ENCODE results near the gene PEG3. TPM values are rescaled to one million over a fixed set of nuclear protein-coding genes. Genes with fewer than 3 reads are reported as not detected.

PEG3 gene
- total and polyA plus RNA-seq, 3 donors from 2014 or later = 65.9 to 160 (median 155) TPM

DNA sequence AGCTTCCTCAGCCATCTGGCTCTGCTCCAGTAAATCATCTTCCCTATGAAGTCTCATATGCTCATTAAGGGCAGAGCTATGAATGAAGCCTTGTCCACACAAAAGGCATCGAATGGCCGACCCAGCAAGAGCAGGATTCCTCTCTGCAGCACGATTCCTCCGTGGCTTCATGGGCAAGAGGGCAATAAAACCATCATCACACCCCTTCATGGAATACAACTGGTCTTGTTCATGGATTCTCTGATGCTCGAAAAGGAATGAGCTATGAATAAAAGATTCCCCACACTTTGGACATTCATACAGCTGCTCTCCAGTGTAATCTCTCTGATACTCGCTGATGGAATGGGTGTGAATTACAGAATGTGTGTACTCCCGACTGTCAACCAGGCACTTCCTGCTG is 25.9 kb downstream of the PEG3 start:
- H3K4me3 ChIP-seq = no peak overlapping the region
- intact Hi-C loops (cut with DNase I; ENCODE audit: low total_unique reads) = no loop called here
- H3K9me3 ChIP-seq = no peaks in the 10 kb centered on the region
- no peak overlapping the region for H3K27ac ChIP-seq
- DNase-seq = no peak
- no peaks in the 10 kb centered on the region for H3K36me3 ChIP-seq (ENCODE audit: low read depth, missing control alignments)
- WGBS, 2 donors = 94 to 96% methylated on average over 7 of the region's 7 CpGs
- TF ChIP-seq, protein P1, sequence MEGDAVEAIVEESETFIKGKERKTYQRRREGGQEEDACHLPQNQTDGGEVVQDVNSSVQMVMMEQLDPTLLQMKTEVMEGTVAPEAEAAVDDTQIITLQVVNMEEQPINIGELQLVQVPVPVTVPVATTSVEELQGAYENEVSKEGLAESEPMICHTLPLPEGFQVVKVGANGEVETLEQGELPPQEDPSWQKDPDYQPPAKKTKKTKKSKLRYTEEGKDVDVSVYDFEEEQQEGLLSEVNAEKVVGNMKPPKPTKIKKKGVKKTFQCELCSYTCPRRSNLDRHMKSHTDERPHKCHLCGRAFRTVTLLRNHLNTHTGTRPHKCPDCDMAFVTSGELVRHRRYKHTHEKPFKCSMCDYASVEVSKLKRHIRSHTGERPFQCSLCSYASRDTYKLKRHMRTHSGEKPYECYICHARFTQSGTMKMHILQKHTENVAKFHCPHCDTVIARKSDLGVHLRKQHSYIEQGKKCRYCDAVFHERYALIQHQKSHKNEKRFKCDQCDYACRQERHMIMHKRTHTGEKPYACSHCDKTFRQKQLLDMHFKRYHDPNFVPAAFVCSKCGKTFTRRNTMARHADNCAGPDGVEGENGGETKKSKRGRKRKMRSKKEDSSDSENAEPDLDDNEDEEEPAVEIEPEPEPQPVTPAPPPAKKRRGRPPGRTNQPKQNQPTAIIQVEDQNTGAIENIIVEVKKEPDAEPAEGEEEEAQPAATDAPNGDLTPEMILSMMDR (IDR thresholded peaks at IDR 0.05) = no peak
- TF ChIP-seq POLR2A (IDR thresholded peaks at IDR 0.05) = no peak
- no peaks in the 10 kb centered on the region for H3K27me3 ChIP-seq
- H3K4me1 ChIP-seq = no peaks in the 10 kb centered on the region

- H3K36me3 ChIP-seq (ENCODE audit: low read depth, missing control alignments) = no peaks in the 10 kb centered on the region
- H3K9me3 ChIP-seq = no peaks in the 10 kb centered on the region
- intact Hi-C loops (cut with DNase I; ENCODE audit: low total_unique reads) = no loop called here
- DNase-seq = no peak
- H3K27ac ChIP-seq = no peak overlapping the region
- TF ChIP-seq, protein P1 (IDR thresholded peaks at IDR 0.05) = no peak
- TF ChIP-seq POLR2A (IDR thresholded peaks at IDR 0.05) = no peak
- no peak overlapping the region for H3K4me3 ChIP-seq
- WGBS, 2 donors = 88 to 97% methylated on average over 5 of the region's 5 CpGs
- no peaks in the 10 kb centered on the region for H3K27me3 ChIP-seq
- H3K4me1 ChIP-seq = no peaks in the 10 kb centered on the region
Measured at GRCh38 chr19:56813531-56813930, 27.0 kb downstream of the PEG3 start.

DNA sequence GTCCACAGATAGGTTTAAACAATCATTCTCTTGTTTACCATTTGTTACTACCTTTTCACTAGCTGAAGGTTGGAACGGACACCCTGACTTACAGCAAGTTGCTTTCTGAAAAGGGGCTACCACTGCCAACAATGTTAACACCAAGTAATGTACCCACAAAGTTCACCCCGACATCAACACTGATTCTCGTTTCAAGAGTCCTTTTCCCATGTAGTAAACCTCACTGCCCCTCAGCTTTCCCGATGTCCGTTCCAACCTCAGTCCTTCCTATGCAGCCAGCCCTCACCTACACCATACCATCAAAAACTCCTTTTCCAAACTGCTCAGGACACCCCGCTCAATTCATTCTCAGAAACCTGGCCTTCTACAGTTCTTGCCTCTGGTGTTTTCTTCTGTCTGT is 29.0 kb downstream of the PEG3 start:
- intact Hi-C loops (cut with DNase I; ENCODE audit: low total_unique reads) = no loop called here
- Histone ChIP-seq H3K4me3 (no peak overlapping the region), H3K27me3 (no peaks in the 10 kb centered on the region), H3K36me3 (ENCODE audit: low read depth, missing control alignments) (no peaks in the 10 kb centered on the region), H3K4me1 (no peaks in the 10 kb centered on the region), H3K27ac (no peak overlapping the region), H3K9me3 (no peaks in the 10 kb centered on the region)
- DNase-seq = no peak
- TF ChIP-seq, protein P1 (IDR thresholded peaks at IDR 0.05) = no peak
- no peak for TF ChIP-seq POLR2A (IDR thresholded peaks at IDR 0.05)
- WGBS, 2 donors = 76 to 79% methylated on average over 6 of the region's 6 CpGs

DNA sequence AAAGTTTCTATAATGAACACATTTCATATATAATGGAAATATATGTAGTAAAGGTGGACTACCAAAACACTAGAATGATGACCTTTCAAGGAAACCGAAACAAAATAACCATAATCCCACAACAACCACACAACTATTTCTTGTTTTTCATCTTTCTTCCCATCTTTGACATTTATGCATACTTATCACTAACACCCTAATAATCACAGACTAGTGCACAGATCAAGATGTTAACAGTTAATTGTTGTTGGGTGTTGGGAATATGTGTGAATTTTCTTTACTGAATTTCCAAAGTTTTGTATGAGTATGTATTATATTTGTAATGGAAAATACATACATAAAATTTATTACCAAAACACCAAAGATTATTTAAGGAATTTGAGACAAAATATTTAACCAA is 30.3 kb downstream of the PEG3 start:
- Histone ChIP-seq H3K36me3 (ENCODE audit: low read depth, missing control alignments) (no peaks in the 10 kb centered on the region), H3K27me3 (no peaks in the 10 kb centered on the region), H3K4me3 (no peak overlapping the region), H3K27ac (no peak overlapping the region), H3K4me1 (no peaks in the 10 kb centered on the region), H3K9me3 (no peaks in the 10 kb centered on the region)
- no peak for DNase-seq
- WGBS, 2 donors = 90 to 98% methylated on average over 1 of the region's 1 CpG
- intact Hi-C loops (cut with DNase I; ENCODE audit: low total_unique reads) = no loop called here
- TF ChIP-seq, protein P1 (IDR thresholded peaks at IDR 0.05) = no peak
- no peak for TF ChIP-seq POLR2A (IDR thresholded peaks at IDR 0.05)

- Histone ChIP-seq H3K4me3 (no peak overlapping the region), H3K4me1 (no peaks in the 10 kb centered on the region), H3K27ac (no peak overlapping the region), H3K9me3 (no peaks in the 10 kb centered on the region), H3K36me3 (ENCODE audit: low read depth, missing control alignments) (no peaks in the 10 kb centered on the region), H3K27me3 (no peaks in the 10 kb centered on the region)
- no peak for DNase-seq
- 90 to 95% methylated on average over 3 of the region's 3 CpGs for WGBS, 2 donors
- intact Hi-C loops (cut with DNase I; ENCODE audit: low total_unique reads) = no loop called here
- TF ChIP-seq, protein P1 (IDR thresholded peaks at IDR 0.05) = no peak
- no peak for TF ChIP-seq POLR2A (IDR thresholded peaks at IDR 0.05)
Measured at GRCh38 chr19:56808717-56809392, 31.7 kb downstream of the PEG3 start.

All from testis (tissue), 3 donors.